GM04504 (cell line): Measurements from ENCODE around the gene RIN3.

Experiments used
- DNase-seq: peaks from one replicate; pipeline ENCODE4 v3.0.0-alpha.2; 2012; ENCODE audit warnings: low read depth

RIN3 gene

DNA sequence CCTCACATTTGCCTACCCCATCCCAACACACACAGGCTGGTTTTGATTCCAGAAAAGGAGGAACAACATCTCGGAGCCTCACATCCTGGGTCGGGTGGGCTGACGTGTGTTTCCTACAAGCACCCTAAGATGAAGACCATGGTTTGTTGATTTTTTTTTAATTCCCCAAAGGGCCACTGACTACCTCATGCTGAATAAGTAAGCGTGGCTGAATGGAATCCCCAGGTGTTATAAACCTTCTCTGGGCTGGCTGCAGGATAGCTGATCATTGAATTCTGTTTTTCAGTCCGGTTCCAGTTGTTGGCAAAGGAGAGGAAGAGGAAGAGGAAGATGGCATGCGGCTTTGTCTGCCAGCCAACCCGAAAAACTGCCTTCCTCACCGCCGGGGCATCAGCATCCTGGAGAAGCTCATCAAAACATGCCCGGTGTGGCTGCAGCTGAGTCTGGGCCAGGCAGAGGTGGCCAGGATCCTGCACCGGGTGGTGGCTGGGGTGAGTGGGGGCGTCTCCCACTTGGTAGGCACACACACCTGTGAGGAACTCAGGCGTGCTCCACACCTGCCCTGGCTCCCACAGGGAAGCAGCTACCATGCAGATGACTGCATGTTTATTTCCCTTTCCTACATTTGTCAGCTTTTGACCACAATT, 42.0 kb downstream of the RIN3 start:
- DNase-seq, result no peak

DNA sequence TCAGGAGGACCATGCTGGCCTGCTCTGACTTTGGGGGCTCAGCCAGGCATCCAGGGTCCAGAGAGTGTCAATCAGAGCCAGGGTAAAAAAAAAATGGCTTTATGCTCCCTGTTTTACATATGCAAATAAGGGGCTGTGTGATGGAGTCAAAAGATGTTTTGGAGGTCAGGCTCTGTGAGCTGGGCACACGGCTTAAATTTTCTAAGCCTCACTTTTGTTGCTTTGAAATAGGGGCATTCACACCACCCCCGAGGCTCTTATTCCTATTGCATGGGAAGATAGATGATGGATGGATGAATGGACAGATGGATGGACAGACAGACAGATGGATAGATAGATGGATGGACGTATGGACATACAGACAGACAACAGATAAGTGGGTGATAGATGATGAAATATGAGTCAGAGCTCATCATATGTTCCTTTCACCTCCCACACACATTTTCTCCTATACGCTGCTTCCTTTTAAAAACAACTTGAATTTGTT, 42.7 kb downstream of the RIN3 start:
- DNase-seq, result no peak

DNA sequence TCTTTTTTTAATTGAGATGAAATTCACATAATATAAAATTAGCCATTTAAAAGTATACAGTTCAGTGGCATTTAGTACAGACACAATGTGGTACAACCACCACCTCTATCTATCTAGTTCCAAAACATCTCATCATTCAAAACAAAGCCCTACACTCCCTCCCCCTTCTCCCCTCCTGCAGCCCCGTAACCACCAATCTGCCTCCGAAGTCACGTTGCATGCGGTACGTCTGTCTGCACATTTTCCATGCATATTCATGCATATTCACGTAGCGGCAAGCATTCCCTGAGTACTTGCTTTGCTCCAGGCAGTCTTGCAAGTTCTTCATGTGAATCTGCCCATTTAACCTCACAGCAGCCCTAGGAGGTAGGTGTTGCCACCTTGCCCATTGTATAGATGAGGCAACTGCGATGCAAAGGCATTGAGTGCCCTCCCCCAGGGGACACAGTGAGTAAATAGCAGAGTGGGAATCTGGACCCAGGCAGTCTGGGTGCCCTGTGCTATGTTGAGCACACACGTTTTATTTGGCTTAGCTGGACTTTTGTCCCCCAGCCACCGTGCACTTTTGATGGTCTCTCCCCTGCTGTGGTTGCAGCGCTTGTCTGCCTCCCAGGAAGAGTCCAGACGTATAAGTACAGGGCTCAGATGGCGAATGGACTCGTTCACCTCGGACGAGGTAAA, 43.4 kb downstream of the RIN3 start:
- DNase-seq, result no peak

DNA sequence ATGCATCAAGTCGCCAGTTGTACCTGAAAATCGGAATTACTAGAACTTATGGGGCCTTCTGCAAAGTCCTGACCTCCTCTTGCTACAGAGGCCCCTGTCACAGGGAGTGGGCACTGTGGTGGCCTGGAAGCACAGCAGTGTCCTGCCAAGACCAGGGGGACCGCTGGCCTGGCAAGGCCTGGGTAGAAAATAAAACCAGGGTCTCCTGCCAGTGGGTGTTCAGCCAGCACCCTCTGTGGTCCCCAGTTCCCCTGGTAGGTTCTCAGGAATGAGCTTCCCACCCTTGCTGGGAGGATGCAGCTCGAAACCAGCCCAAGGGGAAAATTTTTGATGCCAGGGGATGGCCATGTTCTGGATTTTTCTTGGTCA, 43.9 kb downstream of the RIN3 start:
- no peak for DNase-seq

DNA sequence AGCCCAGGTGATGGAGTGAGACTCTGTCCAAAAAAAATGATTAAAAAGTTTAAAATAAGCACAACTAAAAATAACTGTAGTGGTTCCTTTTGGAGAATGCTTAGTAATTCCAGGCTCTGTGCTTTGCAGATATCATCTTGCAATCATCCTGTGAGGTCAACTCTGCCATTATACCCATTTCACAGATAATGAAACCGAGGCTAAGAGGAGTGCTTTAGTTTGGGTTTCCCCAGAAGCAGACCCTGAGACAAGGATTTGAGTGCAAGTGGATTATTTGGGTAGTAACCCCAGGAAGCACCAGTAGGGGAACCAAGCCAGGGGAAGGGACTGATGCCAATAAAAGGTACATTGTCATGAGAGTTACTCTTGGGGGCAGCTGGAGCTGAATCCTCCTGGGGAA, 44.7 kb downstream of the RIN3 start:
- no peak for DNase-seq

DNA sequence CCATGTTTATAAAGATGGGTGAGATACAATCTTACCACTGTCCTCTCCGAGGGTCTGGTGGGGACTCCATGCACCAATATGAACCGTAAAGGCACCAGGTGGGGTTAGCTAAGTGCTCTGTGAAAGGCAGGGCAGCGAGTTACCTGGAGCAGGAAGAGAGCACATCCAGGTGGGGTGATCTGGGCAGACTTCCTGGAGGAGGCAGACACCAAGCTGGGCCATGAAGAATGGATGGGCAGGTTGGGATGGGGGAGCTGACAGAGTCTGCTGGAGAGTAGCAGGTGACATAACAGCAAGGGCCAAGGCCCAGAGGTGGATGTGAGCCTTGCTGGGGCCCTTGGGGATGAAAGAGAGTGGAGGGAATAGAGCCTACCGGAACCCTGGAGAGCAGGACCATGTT, 45.9 kb downstream of the RIN3 start:
- no peak for DNase-seq

DNA sequence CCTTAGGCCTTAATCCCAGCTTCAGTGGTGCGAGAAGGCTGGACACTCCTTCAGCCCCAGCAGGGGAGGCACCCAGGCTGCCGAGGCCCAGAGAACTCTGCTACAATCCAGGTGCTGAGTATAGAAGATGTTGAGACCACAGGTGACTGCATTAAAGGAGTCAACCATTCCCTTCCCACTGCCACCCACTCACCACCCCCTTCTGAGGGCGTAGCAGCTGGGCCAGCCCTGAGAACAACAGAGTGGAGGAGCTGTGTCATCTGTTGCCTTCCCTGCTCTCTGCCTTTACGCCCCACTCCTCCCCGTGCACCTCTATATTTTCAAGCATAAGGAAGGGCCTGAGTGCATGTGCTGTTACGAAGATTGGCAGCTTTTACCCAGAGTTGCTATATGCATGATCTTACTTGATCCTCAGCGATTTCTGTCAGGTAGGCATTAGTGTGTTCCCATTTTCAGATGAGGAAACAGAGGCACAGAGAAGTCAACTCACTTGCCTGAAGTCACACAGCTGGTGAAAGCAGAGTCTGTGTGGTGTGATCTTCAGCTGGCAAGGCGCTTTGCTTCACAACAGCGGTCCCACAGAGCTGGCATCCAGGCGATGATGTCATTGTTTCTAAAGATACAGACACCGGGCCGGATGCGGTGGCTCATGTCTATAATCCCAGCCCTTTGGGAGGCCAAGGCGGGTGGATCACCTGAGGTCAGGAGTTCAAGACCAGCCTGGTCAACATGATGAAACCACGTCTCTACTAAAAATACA, 46.7 kb downstream of the RIN3 start:
- DNase-seq, result no peak

DNA sequence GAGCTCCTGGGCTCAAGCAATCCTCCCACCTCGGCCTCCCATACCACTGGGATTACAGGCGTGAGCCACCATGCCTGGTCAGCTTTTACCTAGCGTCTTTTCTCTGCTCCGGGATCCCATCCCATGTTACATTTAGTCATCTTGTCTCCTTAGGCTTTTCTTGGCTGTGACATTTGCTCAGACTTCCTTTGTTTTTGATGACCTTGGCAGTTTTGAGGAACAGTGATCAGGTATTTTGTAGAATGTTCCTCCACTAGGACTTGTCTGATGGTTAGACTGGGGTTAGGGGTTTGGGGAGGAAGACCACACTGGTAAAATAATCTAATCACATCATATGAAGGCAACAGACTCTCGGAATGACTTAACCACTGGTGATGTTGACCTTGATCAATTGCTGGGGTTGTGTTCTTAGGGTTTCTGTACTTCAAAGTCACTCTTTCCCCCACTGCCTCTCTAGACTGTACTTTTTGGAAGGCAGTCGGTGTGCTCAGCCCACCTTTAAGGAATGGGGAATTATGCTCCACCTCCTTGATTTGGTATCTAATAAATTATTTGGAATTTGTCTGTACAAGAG, 48.4 kb downstream of the RIN3 start:
- no peak for DNase-seq

DNA sequence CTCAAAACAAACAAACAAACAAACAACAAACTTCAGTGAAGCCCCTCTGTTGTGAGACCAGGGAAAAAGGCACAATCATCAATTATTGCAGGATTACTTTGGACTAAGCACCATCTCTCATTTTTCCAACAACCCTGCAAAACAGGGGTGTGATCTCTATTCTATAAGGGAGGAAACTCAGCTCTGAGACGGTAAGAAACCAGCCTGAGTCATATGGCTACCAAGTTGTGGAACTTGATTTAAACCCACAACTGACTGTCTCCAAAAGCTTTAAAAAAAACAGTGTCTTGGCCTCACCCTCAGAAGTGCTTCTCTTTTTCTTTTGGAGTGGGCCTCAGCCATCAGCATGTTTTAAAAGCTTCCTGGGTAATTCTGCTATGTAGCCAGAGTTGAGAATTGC, 49.8 kb downstream of the RIN3 start:
- DNase-seq, result no peak

DNA sequence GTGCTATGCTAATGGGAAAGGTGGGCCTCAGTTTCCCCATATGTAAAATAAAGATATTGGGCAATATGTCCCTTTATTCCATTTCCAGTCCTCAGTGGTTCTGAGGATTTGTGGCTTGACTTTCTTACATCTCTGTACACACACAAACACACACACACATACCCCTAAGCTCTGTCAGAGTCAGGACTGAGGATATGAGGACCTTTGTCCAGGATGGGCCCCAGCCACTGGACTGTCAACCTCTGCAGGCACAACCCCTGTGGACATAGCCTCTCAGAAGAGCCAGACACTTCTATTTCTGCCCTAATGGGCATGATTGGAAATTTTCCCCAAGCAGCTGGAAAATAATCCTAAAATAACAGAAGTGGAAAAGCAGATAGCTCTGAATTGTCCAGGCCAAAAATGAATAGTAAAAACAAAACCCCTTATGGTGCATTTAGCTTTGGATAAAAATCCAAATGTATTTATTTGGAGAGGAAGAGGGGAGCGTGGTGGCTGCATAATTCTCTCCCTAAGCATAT, 50.2 kb downstream of the RIN3 start:
- DNase-seq, result no peak

DNA sequence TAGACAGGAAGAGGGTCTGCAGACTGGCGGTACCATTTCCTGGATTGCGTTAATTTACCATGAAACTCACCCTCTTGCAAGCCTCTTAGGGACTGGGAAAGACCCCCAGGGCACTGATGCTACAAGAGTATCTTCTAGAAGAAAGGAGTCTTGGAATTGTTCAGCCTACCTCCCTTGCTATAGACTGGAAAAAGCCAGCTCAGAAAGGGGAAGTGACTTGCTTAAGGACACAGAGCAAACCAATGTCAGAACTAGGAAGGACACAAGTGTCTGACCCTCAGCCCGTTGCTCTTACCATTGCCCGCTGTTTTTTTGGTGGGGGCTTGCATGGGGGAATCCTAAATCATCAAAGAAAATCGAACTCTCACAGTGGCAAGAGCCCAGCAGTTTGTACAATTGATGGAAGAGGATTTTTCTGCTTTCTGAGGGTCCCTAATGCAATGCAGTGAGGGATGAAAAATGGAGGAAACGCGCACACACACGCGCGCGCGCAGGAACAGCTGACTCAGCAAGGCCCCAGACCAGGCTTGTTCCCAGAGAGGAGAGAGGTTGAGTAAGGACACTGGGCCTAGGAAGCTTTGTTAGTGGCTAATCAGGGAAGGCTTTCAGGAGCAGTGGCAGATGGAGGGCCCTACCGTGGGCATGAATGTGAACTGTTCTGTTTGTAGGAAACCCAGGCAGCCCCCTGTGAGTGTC, 50.9 kb downstream of the RIN3 start:
- no peak for DNase-seq

DNA sequence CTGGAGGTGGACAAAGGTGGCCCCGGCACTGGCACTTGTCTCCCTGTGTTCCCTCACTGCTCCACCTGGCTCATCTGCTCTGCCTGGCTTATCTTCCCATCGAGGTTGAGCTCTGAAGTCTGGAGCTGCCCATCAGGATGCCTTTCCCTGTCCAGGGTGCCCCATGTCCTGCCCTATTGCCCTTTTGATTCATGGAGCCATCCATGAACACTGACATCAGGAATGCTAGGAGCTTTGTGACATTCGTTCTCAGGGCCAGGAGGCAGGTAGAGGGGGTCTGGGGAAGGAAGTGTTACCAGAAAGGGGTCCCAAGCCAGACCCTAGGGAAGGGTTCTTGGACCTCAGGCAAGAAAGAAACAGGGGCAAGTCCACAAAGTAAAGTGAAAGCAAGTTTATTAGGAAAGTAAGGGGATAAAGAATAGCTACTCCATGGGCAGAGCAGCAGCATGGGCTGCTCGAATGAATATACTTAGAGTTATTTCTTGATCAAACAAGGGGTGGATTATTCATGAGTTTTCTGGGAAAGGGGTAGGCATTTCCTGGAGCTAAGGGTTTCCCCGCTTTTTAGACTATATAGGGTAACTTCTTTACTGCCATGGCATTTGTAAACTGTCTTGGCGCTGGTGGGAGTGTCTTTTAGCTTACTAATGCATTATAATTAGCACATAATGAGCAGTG, 51.6 kb downstream of the RIN3 start:
- DNase-seq, result no peak

DNA sequence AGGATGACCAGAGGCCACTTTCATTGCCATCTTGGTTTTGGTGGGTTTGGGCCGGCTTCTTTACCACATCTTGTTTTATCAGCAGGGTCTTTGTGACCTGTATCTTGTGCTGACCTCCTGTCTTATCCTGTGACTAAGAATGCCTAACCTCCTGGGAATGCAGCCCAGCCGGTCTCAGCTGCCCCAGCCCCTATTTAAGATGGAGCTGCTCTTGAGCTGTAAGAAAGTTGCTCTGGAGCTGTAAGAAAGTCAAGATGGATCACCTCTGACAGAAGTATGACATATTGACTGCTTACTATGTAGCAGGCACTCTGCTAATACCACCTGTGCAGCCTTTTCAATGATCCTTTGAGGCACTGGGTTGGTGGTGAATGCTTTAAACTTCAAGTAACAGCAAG, 52.1 kb downstream of the RIN3 start:
- no peak for DNase-seq

DNA sequence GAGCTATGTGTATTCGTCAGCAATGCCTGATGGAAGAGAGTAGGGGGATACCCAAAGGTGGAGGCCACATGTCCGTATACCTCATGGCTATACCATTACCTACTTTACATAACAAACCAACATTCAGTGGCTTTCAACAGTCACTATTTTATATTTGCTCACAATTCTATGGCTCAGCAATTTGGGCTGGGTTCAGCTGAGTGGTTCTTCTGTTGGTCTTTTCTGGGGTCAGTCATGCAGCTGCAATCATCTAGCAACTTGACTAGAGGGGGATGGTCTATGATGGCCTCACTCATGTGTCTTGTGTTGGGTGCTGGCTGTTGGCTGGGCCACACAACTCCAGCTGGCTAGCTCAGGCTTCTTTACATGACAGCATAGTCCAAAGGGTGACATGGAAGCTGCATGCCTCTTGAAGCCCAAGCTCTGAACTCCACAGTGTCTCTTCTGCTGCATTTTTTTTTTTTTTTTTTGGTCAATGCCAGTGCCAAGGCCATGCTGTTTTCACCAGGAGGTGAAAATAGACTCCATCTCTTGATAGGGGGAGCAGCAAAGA, 53.7 kb downstream of the RIN3 start:
- no peak for DNase-seq

DNA sequence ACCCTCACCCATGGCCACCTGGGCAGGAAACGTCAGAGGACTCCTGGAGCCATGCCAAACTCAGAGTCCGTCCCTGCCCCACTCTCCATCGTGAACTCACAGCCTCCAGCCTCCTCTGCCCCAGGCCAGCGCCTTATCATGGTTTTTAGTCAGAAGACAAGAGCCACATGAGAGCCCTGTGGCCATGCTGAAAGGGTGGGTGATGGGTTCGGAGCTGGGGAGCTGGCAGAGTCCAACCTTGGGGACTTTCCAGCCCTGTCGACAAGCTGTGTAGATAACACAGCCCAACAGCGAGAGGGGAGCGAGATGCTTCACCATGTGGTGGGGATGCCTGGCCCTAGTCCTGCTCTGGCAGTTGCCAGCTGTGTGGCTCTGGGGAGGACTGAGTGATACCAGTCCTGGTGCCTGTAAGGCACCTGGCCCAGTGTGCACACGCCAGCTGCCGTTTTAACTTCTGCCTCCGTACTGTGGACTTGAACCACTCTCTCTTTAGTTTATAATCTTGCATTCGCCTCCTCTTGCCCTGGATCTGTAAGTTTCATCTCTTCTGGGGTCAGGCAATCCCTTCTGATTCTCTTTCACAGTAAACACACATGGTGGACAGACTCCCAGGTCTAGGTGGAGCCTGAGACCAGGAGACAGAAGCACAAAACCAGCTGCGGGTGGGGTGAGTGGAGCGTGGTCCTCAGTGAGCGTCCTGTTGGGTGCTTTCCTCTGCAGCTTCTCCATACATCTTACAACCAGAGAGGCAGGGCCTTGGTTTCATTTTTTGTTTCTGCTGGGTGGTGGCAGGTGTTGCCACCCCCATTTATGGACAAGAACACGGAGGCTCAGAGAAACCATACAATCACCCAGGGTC, 55.3 kb downstream of the RIN3 start:
- no peak for DNase-seq

DNA sequence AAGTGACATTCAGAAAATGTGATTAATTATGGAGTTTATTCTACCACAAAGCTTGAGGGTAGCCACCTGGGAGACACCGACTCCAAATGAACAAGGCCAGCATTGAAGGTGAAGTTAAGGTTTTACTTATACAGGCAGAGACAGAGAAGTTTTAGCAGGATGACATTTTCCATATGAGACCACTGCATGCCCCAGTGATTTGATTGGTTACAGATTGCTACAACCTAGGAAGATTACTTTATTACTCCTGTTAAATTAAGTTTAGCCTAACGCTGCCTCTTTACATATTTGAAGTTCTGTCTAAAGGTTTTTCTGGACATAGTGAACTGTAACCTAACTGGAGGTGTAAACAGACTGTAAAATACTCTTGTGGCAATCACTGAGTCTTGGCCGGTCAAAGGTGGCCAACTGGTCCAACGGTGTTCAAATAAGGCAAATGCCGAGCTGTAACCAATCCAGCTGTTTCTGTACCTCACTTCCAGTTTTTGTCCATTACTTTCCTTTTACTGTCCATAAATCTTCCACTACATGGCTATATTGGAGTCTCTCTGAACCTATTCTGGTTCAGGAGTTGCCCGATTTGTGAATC, 57.2 kb downstream of the RIN3 start:
- no peak for DNase-seq

DNA sequence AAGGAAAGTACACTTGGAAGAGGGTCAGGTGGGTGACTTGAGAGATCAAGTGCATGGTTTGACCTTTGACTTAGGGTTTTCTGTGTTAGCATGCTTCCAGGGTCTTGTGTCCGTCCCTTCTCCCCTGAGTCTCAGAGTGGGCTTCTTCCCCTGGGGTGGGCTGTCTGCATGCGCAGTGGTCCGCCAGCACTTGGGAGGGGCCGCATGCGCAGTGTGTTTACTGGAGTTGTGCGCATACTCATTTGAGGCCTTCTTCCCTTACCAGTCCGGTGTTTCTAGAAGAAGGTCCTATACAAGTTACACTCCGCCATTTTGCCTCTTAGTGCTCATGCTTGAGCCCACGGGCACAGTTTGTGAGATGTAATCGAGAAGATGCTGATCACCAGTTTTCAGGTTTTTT, 58.5 kb downstream of the RIN3 start:
- DNase-seq, result no peak

DNA sequence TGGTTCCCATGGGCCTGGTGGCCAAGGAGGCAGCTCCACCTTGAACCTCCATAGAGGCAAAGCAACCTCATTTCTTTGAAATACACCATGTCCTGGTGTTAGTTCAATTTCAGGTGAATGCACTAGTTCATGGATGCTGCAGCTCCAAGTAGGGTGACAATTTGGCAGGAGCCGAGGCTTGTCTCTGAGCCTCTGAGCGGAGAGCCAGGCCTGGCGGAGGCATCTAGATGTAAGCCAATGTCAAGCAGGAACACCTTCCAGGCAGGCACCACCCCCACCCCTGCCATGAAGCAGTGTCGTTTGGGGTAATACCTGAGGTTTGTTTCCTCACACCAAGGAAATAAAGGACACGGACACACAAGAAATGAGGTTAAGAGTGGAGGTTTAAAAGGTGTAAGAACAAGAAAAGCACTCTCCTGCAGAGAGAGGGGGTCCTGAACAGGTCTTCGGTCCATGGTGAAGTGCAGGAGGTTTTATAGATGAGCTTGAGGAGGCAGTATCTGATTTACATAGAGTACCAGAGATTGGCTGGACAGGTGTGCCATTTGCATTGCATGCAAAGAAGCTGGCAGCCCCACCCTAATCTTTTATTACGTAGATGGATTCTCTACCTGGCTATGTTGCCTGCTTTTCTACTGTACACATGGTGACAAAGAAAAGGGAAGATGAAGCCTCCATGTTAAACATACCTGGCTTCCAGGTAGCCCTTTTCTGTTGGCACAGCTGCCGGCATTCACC, 60.3 kb downstream of the RIN3 start:
- no peak for DNase-seq
